ENCODE measurements around the gene CCDC86. TPM values are rescaled to one million over a fixed set of nuclear protein-coding genes. Genes with fewer than 3 reads are reported as not detected.
A peak's percentile ranks its signal among the peaks of the same experiment; 100 is the strongest.

Gene CCDC86
- total RNA-seq, 2 donors from 2014 or later = 7.3 to 14.4 TPM

- ATAC-seq (no peak), DNase-seq (no peak)
- intact Hi-C loops (cut with DNase I, micrococcal nuclease) = no loop called here
Observed at GRCh38 chr11:60863550-60864521, 21.9 kb downstream of the CCDC86 start.

DNA sequence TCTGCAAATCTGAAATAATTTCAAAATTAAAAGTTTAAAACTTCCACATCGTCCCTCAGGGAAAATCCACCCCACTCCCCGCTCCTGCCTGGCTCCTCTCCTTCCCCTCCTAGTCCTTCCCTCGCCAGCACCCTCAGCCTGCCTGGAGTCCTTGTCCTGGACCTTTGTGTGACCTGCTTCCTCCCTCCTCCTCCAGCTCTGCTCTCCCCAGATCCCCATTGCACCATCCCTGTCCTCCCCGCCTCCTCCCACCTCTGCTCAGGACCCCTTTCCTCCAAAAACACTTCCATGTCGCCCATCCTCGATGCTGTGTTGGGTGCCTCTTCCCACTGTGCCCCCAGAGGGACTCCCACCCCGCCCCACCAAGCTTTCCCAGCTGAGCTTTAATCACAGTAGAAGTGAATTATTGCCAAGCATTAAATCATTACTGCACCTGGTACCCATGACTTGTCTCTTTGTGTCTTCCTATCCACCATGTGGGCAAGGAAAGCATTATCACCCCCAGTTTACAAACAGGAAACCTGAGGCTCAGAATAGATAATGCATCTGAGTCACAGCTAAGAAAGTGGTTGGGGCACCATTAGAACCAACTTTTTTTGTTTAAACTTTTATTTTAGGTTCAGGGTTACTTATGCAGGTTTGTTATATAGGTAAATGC is 23.1 kb downstream of the CCDC86 start:
- DNase-seq (no peak), ATAC-seq (no peak)
- intact Hi-C loops (cut with DNase I, micrococcal nuclease) = no loop called here

- ATAC-seq (no peak), DNase-seq (peak in 1 of 2 donors; percentile 3)
- intact Hi-C loops (cut with DNase I, micrococcal nuclease) = no loop called here
Observed at GRCh38 chr11:60866911-60867870, 25.3 kb downstream of the CCDC86 start, which contains the start of gene ZP1. Gene ZP1, plus strand, starts transcription at chr11:60867542. Its CDS starts 20 bp downstream, at chr11:60867562.

DNA sequence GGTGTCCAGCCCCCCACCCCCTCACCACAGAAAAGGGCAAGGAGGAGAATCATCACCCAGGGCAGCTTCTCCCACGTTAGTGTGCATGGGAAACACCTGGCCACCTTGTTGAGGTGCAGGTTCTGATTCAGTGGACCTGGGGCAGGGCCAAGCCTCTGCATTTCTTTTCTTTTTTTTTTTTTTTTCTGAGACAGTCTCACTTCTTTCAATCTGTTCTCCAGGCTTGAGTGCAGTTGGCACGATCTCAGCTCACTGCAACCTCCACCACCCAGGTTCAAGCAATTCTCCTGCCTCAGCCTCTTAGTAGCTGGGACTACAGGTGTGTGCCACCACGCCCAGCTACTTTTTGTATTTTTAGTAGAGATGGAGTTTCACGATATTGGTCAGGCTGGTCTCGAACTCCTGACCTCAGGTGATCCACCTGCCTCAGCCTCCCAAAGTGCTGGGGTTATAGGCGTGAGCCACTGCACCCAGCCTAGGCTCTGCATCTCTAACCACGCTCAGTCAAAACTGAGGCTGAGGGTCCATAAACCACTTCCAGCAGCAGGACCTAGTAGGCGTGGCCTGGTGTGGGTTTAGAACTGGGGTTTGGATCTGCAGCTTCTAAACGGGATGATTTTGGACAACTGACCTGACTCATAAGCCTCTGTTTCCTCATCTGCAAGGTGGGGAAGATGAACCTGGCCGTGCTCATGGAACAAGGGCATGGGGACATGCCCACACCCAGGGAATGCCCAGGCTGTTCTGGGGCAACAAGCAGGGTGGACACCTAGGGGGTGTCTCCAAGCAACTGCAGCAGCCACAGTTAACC is 26.2 kb downstream of the CCDC86 start:
- intact Hi-C loops (cut with DNase I, micrococcal nuclease) = no loop called here
- peak in 1 of 2 donors; percentile 0 for DNase-seq
- no peak for ATAC-seq

GRCh38 chr11:60868682-60869450 is 27.0 kb downstream of the CCDC86 start:
- ATAC-seq = no peak
- intact Hi-C loops (cut with DNase I, micrococcal nuclease) = no loop called here
- peak in 1 of 2 donors; percentile 0 for DNase-seq

DNA sequence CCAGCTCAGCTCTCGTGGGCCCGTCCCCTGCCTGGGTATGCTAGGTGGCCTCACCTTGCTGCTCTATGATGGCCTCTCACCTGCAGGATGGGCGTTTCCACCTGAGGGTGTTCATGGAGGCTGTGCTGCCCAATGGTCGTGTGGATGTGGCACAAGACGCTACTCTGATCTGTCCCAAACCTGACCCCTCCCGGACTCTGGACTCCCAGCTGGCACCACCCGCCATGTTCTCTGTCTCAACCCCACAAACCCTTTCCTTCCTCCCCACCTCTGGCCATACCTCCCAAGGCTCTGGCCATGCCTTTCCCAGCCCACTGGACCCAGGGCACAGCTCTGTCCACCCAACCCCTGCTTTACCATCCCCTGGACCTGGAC is 27.5 kb downstream of the CCDC86 start:
- intact Hi-C loops (cut with DNase I, micrococcal nuclease) = no loop called here
- ATAC-seq (no peak), DNase-seq (peak in 1 of 2 donors; percentile 2)

- DNase-seq (no peak), ATAC-seq (peak; percentile 20)
- intact Hi-C loops (cut with DNase I, micrococcal nuclease) = no loop called here
Observed at GRCh38 chr11:60870276-60870675, 28.4 kb downstream of the CCDC86 start.

GRCh38 chr11:60870733-60871377 is 28.9 kb downstream of the CCDC86 start:
- intact Hi-C loops (cut with DNase I, micrococcal nuclease) = no loop called here
- DNase-seq = no peak

GRCh38 chr11:60871378-60872061 is 29.6 kb downstream of the CCDC86 start:
- intact Hi-C loops (cut with DNase I, micrococcal nuclease) = no loop called here
- ATAC-seq (no peak), DNase-seq (no peak)

More at GRCh38 chr11:60870733-60871377, 28.9 kb downstream of the CCDC86 start:
- no peak for ATAC-seq

GRCh38 chr11:60872124-60872960 is 30.4 kb downstream of the CCDC86 start:
- no peak for ATAC-seq
- intact Hi-C loops (cut with DNase I, micrococcal nuclease) = no loop called here
- DNase-seq = no peak

GRCh38 chr11:60872961-60873524 is 31.1 kb downstream of the CCDC86 start:
- DNase-seq = no peak
- intact Hi-C loops (cut with DNase I, micrococcal nuclease) = no loop called here
- ATAC-seq = no peak

GRCh38 chr11:60873533-60873932 is 31.6 kb downstream of the CCDC86 start:
- no peak for DNase-seq
- ATAC-seq = no peak
- intact Hi-C loops (cut with DNase I, micrococcal nuclease) = no loop called here

DNA sequence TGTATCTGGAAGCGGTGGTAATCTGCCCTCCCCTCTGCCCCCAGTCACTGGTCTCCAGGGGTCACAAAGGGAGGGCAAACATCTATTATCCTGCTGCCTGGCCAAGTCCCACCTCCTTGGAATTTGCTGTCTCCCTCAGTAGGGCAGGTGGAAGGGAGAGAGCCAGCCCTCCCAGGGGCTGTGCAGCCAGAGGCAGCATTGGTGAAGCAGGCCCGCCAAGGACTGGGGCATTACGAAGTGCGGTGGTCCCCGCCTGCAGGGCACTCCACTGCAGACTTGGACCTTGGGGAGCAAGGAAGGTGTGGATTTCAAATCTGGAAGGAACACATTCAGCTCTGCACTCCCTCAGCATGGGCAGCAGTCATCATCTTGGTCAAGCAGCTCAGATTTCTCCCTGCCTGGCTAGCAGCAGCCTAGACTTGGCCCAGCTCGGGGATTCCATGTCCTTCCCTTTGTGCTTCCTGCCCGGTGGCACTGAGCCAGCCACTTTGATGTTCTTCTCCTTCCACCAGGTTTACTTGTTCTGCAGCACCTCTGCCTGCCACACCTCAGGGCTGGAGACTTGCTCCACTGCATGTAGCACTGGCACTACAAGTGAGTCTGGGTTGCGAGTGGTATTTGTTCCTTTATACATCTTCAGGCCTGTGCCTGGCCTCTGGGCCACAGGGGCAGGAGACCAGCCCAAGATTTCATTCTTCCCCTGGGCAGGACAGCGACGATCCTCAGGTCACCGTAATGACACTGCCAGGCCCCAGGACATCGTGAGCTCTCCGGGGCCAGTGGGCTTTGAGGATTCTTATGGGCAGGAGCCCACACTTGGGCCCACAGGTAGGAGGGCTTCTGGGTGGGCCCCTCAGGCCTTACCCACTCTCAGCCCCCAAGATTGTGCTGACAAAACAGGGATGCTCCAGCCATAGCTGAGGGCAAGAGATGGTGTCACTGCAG is 32.8 kb downstream of the CCDC86 start:
- no peak for ATAC-seq
- no peak for DNase-seq
- intact Hi-C loops (cut with DNase I, micrococcal nuclease) = no loop called here

Data from left colon (tissue), 2 donors.